Ectodermal cell (in vitro differentiated cells): ENCODE results near the gene BMP5.

Experiments
- H3K27ac ChIP-seq: 2 replicates; pipeline ENCODE4 v1.7.0; 2013; ENCODE audit warnings: mild to moderate bottlenecking, low read depth, low read length; ENCODE audit not compliant: insufficient read depth, poor library complexity, severe bottlenecking
- H3K27me3 ChIP-seq: 2 replicates; pipeline ENCODE4 v1.7.0; 2013; ENCODE audit warnings: mild to moderate bottlenecking, low read length; ENCODE audit not compliant: insufficient read depth, control insufficient read depth, poor library complexity, severe bottlenecking
- H3K36me3 ChIP-seq: one replicate; pipeline ENCODE4 v1.7.0; 2013; ENCODE audit warnings: low read length; ENCODE audit not compliant: control insufficient read depth, insufficient read depth
- H3K4me1 ChIP-seq: one replicate; pipeline ENCODE4 v1.7.0; 2013; ENCODE audit warnings: low read length; ENCODE audit not compliant: control insufficient read depth, insufficient read depth
- H3K4me3 ChIP-seq: 2 replicates; pipeline ENCODE4 v1.7.0; 2013; ENCODE audit warnings: low read depth, low read length, control low read depth; ENCODE audit not compliant: insufficient read depth
- H3K9me3 ChIP-seq: 2 replicates; pipeline ENCODE4 v1.7.0; 2013; ENCODE audit warnings: mild to moderate bottlenecking, low read length, moderate library complexity; ENCODE audit not compliant: control insufficient read depth
- WGBS, 2 experiments: methylation state at CpG; one replicate each; pipeline ENCODE4 v1.1.7; 2013; ENCODE audit warnings: missing lambda C conversion rate in 2 of 2; 5-methylcytosine and 5-hydroxymethylcytosine counted together

BMP5 gene

DNA sequence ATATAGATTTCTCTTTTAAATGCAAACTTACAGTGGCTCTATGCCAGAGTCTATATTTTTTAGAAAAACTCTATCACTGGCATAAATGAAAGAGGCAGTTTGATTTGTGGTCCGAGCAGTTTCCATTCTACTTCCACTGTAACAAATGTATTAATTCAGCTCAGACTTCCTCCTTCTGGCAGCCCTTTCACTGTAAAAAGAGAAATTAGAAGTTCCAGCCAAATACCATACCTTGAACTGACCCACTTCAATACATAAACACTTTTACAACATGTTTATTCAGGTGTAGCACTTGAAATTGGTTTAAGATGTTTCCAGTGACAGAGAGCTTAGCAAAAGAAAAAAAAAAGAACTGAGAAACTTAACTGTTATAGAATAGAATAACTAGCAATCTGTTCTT lies 99.3 kb downstream of the BMP5 start:
- Histone ChIP-seq H3K27me3 (no peaks in the 10 kb centered on the region), H3K4me3 (no peak overlapping the region), H3K36me3 (no peaks in the 10 kb centered on the region), H3K27ac (no peak overlapping the region), H3K4me1 (no peaks in the 10 kb centered on the region), H3K9me3 (no peaks in the 10 kb centered on the region)
- 92 to 100% methylated on average over 1 of the region's 1 CpG for WGBS, 2 experiments

DNA sequence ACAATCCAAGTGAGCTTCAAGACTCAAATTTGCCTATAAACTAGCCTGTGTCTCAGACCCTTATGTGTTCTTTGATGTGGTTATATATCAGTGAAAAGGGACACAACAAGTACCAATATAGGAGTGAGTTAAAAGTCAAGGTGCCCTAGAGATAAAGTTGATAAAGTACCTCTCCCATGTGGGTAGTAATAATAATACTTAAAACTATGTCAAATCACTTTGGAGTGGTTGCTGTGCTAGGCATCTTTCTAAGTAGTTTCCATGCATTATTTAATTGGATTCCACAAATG lies 100.4 kb downstream of the BMP5 start:
- H3K27ac ChIP-seq: no peak overlapping the region
- H3K27me3 ChIP-seq: no peaks in the 10 kb centered on the region
- no peaks in the 10 kb centered on the region for H3K36me3 ChIP-seq
- no peaks in the 10 kb centered on the region for H3K9me3 ChIP-seq
- no peak overlapping the region for H3K4me3 ChIP-seq
- H3K4me1 ChIP-seq: no peaks in the 10 kb centered on the region

DNA sequence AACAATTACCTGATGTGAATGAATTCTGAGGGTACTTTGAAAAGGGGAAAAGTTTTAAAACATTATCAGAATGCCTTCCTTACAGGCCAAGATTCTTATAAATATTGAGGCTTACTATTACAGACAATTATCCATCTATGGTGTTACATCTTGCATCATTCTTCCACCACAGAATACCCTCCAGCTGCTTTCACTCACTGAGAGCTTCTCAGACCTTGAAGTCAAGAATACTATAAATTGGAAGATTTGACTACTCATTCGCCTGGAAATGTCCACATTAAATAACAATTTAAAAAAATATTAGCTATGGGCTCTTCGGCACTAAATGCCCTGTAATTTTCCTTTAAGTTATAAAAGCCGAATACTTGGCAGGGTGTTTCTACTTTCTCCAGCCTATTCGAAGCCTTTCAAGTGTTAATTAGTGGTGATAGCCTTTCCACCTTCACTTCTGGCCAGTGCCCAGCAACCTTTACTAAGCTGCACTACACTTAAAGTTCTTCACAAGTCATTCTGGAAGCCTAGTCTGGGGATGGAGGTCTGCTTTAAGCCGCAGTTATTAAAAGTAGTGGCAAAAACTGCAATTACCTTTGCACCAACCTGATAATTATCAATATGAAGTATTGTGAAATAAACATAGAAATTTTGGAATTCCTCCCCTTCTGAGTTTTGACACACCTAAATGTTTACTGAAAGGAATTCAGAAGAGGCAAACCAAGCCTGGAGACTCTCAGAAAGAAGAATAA lies 100.9 kb downstream of the BMP5 start:
- Histone ChIP-seq H3K9me3 (no peaks in the 10 kb centered on the region), H3K27ac (no peak overlapping the region), H3K4me1 (no peaks in the 10 kb centered on the region), H3K36me3 (no peaks in the 10 kb centered on the region), H3K27me3 (no peaks in the 10 kb centered on the region), H3K4me3 (no peak overlapping the region)
- 88% methylated on average over 4 to 5 of the region's 5 CpGs for WGBS, 2 experiments

DNA sequence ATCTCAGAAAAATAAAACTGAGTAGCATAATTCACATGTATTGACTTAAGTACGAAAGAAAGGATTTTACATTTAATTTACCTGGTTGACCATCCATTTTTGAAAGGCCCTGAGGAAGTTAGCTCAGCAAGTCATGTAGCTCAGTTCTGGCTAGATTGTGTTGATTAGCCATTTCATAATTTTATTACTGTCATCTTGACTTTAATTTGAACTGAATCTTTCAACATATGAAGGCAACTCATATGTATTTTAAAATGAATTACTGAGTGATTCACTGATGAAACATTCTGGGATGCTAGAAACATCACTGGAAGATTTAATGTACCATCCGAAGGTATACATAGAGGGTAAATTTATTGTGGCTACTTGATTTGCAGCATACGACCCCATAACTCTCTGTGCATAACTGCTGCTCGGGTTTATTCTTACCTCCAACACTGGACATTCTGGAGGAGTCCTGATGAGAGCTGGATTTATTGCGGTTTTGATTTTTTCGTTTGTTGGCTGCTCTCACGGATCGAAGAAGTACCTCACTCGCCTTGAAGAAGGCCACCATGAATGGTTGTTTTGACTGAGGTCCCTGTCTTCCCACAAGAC lies 101.7 kb downstream of the BMP5 start:
- WGBS, 2 experiments: 93 to 94% methylated on average over 9 of the region's 9 CpGs
- Histone ChIP-seq H3K27me3 (no peaks in the 10 kb centered on the region), H3K9me3 (no peaks in the 10 kb centered on the region), H3K4me1 (no peaks in the 10 kb centered on the region), H3K27ac (no peak overlapping the region), H3K36me3 (no peaks in the 10 kb centered on the region), H3K4me3 (no peak overlapping the region)

DNA sequence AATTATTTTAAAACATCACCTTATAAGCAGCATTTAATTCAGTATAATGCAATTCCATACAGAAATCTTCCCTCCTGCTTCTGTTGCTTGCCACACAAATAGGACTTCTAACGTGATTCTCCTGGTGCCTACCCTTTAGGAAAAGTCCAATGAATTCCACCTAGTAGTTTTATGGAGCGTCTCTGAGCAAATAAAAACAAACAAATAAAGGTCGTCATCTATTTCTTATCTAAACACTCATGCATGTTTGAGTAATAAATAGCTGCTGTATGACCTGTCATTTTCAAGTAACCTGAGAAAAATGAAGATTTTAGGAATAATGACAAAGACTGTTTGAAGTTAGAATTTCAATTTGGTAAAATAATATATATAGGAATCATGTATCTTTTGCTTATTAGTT lies 102.7 kb downstream of the BMP5 start:
- Histone ChIP-seq H3K4me1 (no peaks in the 10 kb centered on the region), H3K27ac (no peak overlapping the region), H3K27me3 (no peaks in the 10 kb centered on the region), H3K9me3 (no peaks in the 10 kb centered on the region), H3K4me3 (no peak overlapping the region), H3K36me3 (no peaks in the 10 kb centered on the region)
- WGBS, 2 experiments: 92 to 99% methylated on average over 3 of the region's 3 CpGs

DNA sequence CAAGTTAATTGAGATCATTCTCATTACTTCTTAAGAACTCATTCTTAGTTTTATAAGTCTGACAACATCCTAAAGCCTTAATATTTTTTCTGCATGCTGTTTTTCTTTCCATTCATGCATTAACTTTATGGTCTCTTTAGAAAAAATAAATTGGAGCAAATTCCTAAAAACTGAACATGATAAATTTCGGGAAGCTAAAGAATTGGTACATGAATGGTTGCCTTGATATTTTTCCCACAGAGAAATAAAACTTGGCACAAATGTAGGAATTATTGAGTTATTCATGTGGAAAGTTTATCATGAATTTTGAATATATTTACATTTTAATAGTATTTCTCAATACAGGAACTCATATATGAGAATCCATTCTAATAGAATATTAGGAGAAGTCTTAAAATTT lies 115.9 kb downstream of the BMP5 start:
- Histone ChIP-seq H3K9me3 (no peaks in the 10 kb centered on the region), H3K27ac (no peak overlapping the region), H3K4me1 (no peaks in the 10 kb centered on the region), H3K36me3 (no peaks in the 10 kb centered on the region), H3K4me3 (no peak overlapping the region), H3K27me3 (no peaks in the 10 kb centered on the region)
- WGBS, 2 experiments: 88 to 92% methylated on average over 1 of the region's 1 CpG

DNA sequence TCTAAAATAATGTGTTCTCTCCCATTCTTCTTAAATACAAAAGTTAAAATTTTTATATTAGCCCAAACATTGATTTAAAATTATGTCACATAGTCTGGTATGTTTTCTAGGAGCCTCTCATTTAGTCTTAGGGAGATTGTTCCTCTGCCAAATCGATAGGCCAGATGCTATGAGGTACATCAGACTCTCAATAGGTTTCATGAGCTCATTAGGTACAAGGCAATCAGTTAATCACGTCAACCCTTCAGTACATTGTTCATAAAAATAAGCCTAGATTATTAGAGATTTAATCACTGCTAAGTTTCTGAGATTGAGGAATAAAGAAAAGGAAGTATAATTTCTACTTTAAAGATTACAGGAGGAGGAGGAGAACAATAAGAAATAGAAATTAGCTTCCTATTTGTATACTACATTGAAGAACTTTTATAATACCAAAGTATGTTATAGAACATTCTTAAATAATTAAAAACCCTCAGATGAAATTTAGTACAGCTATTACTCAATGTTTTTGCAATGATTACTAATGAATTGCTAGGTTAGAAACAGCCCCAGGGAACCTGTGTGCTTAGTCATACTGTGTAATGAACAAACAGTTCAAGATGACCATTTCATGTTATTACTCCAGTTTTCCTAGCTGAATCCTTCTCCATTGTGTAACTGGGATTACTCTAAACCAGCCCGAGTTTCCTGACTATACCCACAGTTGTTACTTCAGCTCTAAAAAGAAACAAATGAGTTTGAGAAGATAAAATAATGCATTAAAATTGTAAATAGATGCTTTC lies 117.0 kb downstream of the BMP5 start:
- Histone ChIP-seq H3K4me1 (no peaks in the 10 kb centered on the region), H3K36me3 (no peaks in the 10 kb centered on the region), H3K9me3 (no peaks in the 10 kb centered on the region), H3K4me3 (no peak overlapping the region), H3K27ac (no peak overlapping the region), H3K27me3 (no peaks in the 10 kb centered on the region)
- 94 to 98% methylated on average over 1 to 2 of the region's 3 CpGs for WGBS, 2 experiments

DNA sequence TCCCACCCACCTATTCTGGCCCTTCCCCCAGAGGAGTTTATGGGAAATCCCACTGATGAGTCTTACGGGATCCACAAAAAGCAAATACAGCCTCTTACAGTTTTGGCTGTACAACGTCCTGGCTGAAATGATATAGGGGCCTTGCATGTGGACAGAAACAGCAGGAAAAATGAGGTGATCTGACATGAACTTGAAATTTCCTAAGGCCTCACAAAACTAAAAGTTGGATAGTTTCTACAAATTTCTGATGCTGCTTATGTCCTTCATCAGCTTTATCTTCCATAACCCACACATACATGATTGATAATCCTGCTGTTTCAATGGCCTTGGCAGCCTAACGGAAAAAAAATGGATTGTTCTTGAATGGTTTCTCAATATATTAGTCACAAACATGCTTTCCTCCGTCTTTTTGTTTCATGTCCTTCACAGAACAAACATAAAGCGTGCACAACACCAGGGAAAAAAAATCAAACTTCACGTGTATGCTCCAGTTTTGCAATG lies 118.8 kb downstream of the BMP5 start:
- Histone ChIP-seq H3K27ac (no peak overlapping the region), H3K36me3 (no peaks in the 10 kb centered on the region), H3K4me3 (no peak overlapping the region), H3K27me3 (no peaks in the 10 kb centered on the region), H3K9me3 (no peaks in the 10 kb centered on the region), H3K4me1 (no peaks in the 10 kb centered on the region)
- 93 to 99% methylated on average over 6 of the region's 6 CpGs for WGBS, 2 experiments

DNA sequence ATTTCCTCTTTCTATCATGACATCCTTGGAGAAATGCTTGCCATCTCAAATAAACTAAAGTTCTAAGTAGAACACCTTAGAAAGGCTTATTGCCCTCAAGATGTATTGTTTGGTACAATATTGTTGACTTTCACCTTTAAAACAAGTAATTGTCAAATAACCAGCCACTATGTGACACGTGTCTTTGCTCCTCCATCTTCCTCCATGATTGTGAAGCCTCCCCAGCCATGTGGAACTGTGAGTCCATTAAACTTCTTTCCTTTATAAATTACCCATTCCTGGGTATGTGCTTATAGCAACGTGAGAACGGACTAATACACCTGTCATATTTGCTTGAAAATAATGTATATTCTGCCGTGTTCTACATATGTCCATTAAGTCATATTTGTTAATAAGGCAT lies 126.5 kb downstream of the BMP5 start:
- Histone ChIP-seq H3K4me3 (no peak overlapping the region), H3K4me1 (no peaks in the 10 kb centered on the region), H3K27me3 (no peaks in the 10 kb centered on the region), H3K9me3 (no peaks in the 10 kb centered on the region), H3K27ac (no peak overlapping the region), H3K36me3 (no peaks in the 10 kb centered on the region)
- 92 to 97% methylated on average over 1 to 2 of the region's 4 CpGs for WGBS, 2 experiments

DNA sequence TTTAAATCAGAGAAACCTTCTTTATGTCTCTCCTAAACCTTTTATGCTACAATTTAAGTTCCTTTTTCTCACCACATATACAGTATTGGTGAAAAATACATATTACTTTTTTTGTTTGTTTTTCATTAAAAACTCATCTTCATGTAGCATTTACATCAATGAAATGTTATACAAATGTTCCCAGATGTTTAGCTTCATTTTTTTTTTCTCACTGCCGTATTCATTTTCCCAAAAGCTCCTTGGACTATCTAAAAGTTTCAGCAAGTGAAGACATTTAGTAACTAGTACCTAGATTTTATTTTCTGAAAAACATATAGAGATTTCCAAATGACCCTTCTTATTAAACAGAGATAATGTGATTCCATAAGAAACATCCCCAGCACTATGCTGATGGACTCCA lies 128.9 kb downstream of the BMP5 start:
- Histone ChIP-seq H3K4me1 (no peaks in the 10 kb centered on the region), H3K27me3 (no peaks in the 10 kb centered on the region), H3K4me3 (no peak overlapping the region), H3K36me3 (no peaks in the 10 kb centered on the region), H3K27ac (no peak overlapping the region), H3K9me3 (no peaks in the 10 kb centered on the region)
- WGBS, 2 experiments: 92% methylated on average over 1 of the region's 1 CpG; no CpG with 5 or more reads in 1 of the 2 experiments
